GM10266 (cell line): ENCODE results near the gene RD3L.

Source experiments
- DNase-seq: peaks from one replicate; pipeline ENCODE4 v3.0.0; 2012; ENCODE audit errors: extremely low spot score
- TF ChIP-seq, protein P1 (sequence below): IDR thresholded peaks from 2 replicates; pipeline ENCODE4 v1.5.1; 2012; ENCODE audit warnings: mild to moderate bottlenecking, low read depth; ENCODE audit not compliant: control insufficient read depth, insufficient read depth; ENCODE audit errors: missing control alignments

The RD3L gene

DNA sequence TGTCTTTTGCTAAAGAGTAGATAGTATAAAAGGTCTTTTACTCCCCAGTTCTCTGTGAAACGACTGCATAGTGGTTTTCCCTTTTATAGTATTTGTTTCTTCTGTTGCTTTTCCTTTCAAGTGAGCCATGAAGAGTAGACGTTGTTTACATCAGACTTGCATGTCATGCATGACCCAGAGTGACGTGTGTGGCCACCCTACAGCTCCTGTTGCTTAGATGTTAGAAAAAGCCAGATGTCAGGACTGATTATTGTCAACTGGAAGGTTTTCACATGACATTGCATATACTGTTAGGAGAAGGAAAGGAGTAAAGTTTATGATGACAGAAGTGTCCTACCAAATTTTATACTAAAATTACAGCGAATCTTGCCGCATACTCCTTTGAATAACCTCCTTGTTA, 1.3 kb upstream of the RD3L start:
- TF ChIP-seq, protein P1, sequence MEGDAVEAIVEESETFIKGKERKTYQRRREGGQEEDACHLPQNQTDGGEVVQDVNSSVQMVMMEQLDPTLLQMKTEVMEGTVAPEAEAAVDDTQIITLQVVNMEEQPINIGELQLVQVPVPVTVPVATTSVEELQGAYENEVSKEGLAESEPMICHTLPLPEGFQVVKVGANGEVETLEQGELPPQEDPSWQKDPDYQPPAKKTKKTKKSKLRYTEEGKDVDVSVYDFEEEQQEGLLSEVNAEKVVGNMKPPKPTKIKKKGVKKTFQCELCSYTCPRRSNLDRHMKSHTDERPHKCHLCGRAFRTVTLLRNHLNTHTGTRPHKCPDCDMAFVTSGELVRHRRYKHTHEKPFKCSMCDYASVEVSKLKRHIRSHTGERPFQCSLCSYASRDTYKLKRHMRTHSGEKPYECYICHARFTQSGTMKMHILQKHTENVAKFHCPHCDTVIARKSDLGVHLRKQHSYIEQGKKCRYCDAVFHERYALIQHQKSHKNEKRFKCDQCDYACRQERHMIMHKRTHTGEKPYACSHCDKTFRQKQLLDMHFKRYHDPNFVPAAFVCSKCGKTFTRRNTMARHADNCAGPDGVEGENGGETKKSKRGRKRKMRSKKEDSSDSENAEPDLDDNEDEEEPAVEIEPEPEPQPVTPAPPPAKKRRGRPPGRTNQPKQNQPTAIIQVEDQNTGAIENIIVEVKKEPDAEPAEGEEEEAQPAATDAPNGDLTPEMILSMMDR = no peak
- no peak for DNase-seq

DNA sequence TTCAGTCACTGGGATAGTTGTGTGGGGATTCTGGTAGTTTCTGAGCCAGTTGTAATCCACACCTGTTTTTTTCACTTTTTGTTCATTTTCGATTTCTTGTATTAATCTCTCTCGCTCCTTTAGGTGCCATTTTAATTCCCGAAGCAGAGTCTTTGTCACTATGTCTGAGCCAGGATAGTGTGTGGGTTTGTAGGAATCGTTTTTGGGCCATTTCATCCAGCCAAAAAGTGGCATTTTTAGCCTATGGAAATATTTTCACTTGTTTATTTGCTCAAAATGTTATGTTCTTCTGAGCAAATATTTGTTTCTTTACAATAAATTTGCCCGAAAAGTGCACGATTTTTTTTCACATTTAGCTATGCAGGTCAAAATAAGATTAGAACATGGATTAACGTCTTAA, 867 bp downstream of the RD3L start:
- no peak for DNase-seq
- TF ChIP-seq, protein P1 = no peak

DNA sequence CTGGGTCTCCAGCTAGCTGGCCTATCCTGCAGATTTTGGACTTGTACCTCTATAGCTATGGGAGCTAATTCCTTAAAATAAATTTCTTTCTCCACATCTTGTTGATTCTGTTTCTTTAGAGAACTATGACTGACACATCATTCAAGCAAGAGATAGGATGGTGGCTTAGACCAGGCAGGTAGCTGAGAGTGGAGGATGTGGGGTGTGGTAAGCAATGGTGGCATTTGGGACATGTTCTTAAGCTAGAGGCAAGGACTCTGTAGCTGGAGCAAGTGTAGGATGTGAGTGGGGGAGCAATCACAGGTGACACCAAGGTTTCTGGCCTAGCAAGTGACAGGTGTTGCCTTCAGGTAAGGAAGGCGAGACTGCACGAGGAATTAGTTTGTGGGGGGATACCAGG, 7.2 kb downstream of the RD3L start:
- TF ChIP-seq, protein P1 = no peak
- DNase-seq = no peak

DNA sequence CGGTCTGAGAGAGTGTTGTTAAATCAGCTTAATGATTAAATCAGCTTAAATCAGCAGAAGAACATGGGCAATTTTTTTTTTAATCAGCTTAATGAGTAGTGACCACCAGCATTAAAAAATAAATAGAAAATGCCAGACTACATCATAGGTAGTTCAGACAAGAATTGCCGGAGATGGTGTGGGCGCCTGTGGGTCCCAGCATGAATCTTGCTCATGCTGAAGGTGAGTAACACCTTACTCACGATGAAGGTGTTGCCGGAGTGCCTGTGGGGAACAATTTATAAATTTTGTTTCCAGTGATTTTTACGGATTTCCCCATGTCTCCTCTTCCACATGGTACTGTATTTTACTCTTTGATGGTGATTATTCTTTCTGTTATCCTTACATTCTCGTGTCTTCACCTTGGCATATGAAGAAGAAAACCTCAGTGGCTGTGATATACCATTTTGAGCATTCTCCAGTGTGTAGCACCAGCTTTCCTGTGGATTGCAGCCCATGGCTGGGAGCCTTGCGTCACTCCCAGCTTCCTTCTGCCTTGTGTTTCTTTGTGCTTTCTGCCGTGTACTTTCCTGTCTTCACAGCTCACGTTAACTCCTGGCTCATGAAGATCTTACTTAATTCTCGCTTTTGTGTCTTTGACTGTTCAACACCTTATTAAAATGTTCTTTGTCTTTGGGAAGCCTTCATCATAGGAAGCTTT, 9.4 kb downstream of the RD3L start:
- no peak for DNase-seq
- TF ChIP-seq, protein P1 = no peak

DNA sequence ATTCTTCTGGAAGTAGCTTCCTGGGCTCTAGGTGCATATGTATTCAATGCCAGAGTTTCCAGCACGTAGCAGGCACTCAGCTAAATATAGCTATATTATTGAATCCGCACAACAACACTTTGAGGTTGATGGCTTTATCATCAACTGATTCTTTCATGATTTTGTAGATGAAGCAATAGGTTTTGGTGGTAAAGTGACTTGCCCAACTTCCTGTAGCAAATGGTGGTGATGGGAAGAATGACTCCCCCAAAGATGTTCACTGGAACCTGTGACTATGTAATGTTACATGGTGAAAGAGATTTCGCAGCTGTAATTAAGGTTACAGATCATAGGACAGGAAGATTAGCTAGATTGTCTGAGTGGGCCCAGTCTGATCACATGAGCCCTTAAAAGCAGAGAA, 10.9 kb downstream of the RD3L start:
- DNase-seq = no peak
- TF ChIP-seq, protein P1 = no peak

DNA sequence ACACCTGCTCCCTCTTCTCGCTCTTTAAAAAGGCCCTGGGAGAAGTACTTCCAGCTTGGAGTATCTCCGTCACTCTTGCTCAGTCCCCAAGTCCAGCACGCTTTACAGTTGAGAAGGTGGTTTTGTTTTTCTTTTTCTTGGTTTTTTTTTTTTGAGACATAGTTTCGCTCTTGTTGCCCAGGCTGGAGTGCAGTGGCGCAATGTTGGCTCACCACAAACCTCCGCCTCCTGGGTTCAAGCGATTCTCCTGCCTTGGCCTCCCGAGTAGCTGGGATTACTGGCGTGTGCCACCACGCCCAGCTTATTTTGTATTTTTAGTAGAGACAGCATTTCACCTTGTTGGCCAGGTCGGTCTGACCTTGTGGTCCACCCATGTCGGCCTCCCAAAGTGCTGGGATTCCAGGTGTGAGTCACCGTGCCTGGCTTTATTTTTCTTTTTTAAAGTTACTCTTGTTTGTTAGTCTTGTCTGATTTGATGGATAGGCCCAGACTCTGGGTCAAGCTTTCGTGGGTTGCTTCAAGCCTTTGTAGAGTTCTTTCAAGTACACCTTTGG, 12.2 kb downstream of the RD3L start:
- DNase-seq = no peak
- TF ChIP-seq, protein P1 = no peak

DNA sequence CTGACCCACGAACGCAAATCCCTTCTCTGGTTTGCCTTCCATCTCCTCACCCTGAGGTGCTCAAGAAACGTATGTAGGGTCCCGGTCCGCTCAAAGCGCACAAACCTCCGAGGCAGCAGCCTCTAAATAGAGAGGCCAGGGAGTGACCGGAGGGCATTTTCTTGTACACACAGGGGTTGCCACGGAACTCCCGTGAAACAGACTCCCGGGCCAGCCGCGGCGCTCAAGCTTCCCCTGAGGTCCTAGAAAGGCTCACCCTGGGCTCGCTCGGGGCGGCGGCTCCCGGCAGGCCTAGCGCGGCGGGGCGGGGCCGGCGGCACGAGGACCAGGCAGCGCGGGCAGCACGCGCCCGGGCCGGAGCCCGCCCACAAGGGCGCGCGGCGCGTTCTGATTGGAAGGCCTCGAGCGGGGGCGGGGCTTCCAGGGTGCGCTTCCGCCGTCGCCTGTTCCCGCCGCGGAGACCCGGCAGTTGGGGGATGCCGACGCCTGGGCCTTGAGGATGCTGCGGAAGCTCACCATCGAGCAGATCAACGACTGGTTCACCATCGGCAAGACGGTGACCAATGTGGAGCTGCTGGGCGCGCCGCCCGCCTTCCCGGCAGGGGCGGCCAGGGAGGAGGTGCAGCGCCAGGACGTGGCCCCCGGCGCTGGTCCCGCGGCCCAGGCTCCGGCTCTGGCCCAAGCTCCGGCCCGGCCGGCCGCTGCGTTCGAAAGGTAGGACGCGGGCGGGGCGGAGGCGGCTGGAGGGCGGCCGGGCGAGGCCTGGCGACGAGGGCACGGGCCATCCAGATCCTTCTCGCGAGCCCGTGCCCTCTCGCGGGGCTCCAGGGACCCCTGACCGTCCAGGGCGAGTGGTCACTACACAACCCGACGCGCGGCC, 14.1 kb downstream of the RD3L start, which contains the start of gene TDRD9:
TDRD9 (plus strand) TSS at position 446 of the 880 bp plus-strand sequence; CDS start at position 500, 54 bp downstream.
- DNase-seq = no peak
- TF ChIP-seq, protein P1 = no peak
